ENCODE measurements around the gene BTG1. TPM values are rescaled to one million over a fixed set of nuclear protein-coding genes. Genes with fewer than 3 reads are reported as not detected.

BTG1 gene
- total RNA-seq, 1 experiment from 2014 or later: 23.1 TPM

DNA sequence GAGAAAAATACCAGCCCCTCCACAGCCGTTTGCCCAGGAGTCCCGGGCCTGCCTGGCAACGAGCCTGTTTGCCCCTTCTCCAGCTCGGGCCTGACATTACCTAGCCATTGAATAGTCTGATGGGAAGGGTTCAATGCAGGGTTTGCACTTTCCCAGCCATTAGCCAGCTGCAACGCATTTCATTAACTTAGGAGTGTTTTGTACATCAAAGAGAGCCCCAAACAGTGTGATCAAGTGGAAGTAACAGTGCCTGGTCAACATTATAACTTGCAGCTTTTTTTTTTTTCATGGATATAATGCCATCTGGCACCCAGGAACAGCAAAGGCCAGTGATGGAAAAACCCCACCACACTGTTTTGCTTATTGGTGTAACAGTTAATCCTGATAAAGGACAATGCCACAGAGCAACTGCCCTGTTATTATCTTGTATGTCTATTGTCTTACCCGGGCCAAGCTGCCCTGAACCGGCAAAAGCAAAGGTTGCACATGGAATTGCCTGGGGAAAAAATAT lies 38.0 kb downstream of the BTG1 start:
- Mint-ChIP-seq H3K27me3 (ENCODE audit: insufficient read depth, unreplicated experiment) (no peaks in the 10 kb centered on the region), H3K27ac (ENCODE audit: unreplicated experiment) (no peak overlapping the region), H3K36me3 (ENCODE audit: insufficient read depth, unreplicated experiment) (no peaks in the 10 kb centered on the region), H3K4me3 (ENCODE audit: unreplicated experiment) (no peak overlapping the region), H3K4me1 (ENCODE audit: low read depth, unreplicated experiment) (no peaks in the 10 kb centered on the region), H3K9me3 (ENCODE audit: unreplicated experiment) (no peaks in the 10 kb centered on the region)
- intact Hi-C loops (cut with micrococcal nuclease; ENCODE audit: unreplicated experiment): no loop called here
- TF ChIP-seq, protein P1, sequence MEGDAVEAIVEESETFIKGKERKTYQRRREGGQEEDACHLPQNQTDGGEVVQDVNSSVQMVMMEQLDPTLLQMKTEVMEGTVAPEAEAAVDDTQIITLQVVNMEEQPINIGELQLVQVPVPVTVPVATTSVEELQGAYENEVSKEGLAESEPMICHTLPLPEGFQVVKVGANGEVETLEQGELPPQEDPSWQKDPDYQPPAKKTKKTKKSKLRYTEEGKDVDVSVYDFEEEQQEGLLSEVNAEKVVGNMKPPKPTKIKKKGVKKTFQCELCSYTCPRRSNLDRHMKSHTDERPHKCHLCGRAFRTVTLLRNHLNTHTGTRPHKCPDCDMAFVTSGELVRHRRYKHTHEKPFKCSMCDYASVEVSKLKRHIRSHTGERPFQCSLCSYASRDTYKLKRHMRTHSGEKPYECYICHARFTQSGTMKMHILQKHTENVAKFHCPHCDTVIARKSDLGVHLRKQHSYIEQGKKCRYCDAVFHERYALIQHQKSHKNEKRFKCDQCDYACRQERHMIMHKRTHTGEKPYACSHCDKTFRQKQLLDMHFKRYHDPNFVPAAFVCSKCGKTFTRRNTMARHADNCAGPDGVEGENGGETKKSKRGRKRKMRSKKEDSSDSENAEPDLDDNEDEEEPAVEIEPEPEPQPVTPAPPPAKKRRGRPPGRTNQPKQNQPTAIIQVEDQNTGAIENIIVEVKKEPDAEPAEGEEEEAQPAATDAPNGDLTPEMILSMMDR (IDR thresholded peaks at IDR 0.05; ENCODE audit: insufficient read depth in 1 of 2, low read depth in 1 of 2, low read length in 1 of 2, severe bottlenecking in 1 of 2, unreplicated experiment in 1 of 2): no peak
- no peak for DNase-seq
- no TSS peak for BruUV-seq (replicated peaks)
- POLR2A ChIA-PET: no interaction called here
- no peaks in the 10 kb centered on the region for H3K36me3 ChIP-seq (ENCODE audit: control insufficient read depth, insufficient read depth, low read length)
- no peak overlapping the region for H3K4me3 ChIP-seq (ENCODE audit: low read depth, low read length)
- H3K27me3 ChIP-seq (replicated peaks; ENCODE audit: control insufficient read depth, insufficient read depth, low read length): no peaks in the 10 kb centered on the region
- CTCF ChIA-PET: no interaction called here
- no peaks in the 10 kb centered on the region for H3K4me1 ChIP-seq
- no peaks in the 10 kb centered on the region for H3K9me3 ChIP-seq

DNA sequence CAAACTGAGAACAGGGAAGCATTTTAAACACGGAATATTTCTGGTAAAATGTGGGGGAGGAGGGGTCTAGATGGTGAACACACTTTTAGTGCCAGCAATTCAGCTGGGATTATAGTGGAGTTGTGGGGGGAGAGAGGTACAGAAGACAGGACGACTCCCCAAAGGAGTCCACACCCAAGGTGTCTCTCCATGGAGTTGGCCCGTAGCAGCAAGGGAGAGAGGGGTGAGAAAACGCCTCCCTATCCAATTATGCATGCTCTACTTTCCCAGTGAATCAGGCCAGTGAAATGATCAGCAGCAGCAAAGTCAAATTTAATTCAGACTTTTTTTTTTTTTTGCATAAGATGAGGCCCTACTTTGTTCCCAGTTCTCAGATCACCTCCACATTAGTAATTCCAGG lies 38.6 kb downstream of the BTG1 start:
- Mint-ChIP-seq H3K9me3 (ENCODE audit: unreplicated experiment) (no peaks in the 10 kb centered on the region), H3K36me3 (ENCODE audit: insufficient read depth, unreplicated experiment) (no peaks in the 10 kb centered on the region), H3K4me1 (ENCODE audit: low read depth, unreplicated experiment) (no peaks in the 10 kb centered on the region), H3K27ac (ENCODE audit: unreplicated experiment) (no peak overlapping the region), H3K4me3 (ENCODE audit: unreplicated experiment) (no peak overlapping the region), H3K27me3 (ENCODE audit: insufficient read depth, unreplicated experiment) (no peaks in the 10 kb centered on the region)
- Histone ChIP-seq H3K9me3 (no peaks in the 10 kb centered on the region), H3K27me3 (replicated peaks; ENCODE audit: control insufficient read depth, insufficient read depth, low read length) (no peaks in the 10 kb centered on the region), H3K4me1 (no peaks in the 10 kb centered on the region), H3K36me3 (ENCODE audit: control insufficient read depth, insufficient read depth, low read length) (no peaks in the 10 kb centered on the region), H3K4me3 (ENCODE audit: low read depth, low read length) (no peak overlapping the region)
- DNase-seq: no peak
- CTCF ChIA-PET: no interaction called here
- no TSS peak for BruUV-seq (replicated peaks)
- TF ChIP-seq, protein P1 (IDR thresholded peaks at IDR 0.05; ENCODE audit: insufficient read depth in 1 of 2, low read depth in 1 of 2, low read length in 1 of 2, severe bottlenecking in 1 of 2, unreplicated experiment in 1 of 2): no peak
- intact Hi-C loops (cut with micrococcal nuclease; ENCODE audit: unreplicated experiment): no loop called here
- POLR2A ChIA-PET: no interaction called here

DNA sequence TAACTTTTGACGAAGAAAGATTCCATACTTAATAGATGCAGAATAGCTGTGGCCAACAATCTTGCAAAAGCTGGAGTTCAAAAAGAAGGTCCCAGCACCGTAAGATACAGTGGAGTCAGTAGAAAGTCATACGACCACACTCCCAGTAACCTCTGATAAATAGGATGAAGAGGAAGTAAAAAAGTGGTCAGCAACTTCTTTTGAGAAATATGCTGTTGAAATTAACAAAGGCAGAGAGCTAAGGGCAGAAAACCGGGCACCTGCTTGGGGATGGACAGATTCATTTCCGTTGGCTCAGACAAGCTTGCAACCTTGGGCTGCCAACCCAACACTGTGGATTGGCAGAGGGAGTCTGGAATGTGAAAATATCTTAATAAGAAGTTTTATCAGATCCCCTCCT lies 40.0 kb downstream of the BTG1 start:
- Histone ChIP-seq H3K36me3 (ENCODE audit: control insufficient read depth, insufficient read depth, low read length) (no peaks in the 10 kb centered on the region), H3K27me3 (replicated peaks; ENCODE audit: control insufficient read depth, insufficient read depth, low read length) (no peaks in the 10 kb centered on the region), H3K9me3 (no peaks in the 10 kb centered on the region), H3K4me1 (no peaks in the 10 kb centered on the region), H3K4me3 (ENCODE audit: low read depth, low read length) (no peak overlapping the region)
- Mint-ChIP-seq H3K27me3 (ENCODE audit: insufficient read depth, unreplicated experiment) (no peaks in the 10 kb centered on the region), H3K9me3 (ENCODE audit: unreplicated experiment) (no peaks in the 10 kb centered on the region), H3K4me3 (ENCODE audit: unreplicated experiment) (no peak overlapping the region), H3K4me1 (ENCODE audit: low read depth, unreplicated experiment) (no peaks in the 10 kb centered on the region), H3K36me3 (ENCODE audit: insufficient read depth, unreplicated experiment) (no peaks in the 10 kb centered on the region), H3K27ac (ENCODE audit: unreplicated experiment) (no peak overlapping the region)
- ChIA-PET CTCF (no interaction called here), POLR2A (no interaction called here)
- TF ChIP-seq, protein P1 (IDR thresholded peaks at IDR 0.05; ENCODE audit: insufficient read depth in 1 of 2, low read depth in 1 of 2, low read length in 1 of 2, severe bottlenecking in 1 of 2, unreplicated experiment in 1 of 2): no peak
- no peak for DNase-seq
- intact Hi-C loops (cut with micrococcal nuclease; ENCODE audit: unreplicated experiment): no loop called here
- BruUV-seq (replicated peaks): no TSS peak

Data from Caco-2 (cell line).